Ammon's horn (tissue), 1 donor: Measurements from ENCODE around the gene WDR27.
"Not testable (repeated sequence)": the region's sequence is repeated elsewhere in the genome, so short reads cannot be mapped to it uniquely, and the experiment has no call there.

Experiments
- DNase-seq: peaks from one replicate; pipeline ENCODE4 v3.0.0-alpha.2; 2016; ENCODE audit warnings: low spot score

The WDR27 gene

GRCh38 chr6:169709293-169709692 lies 7.5 kb upstream of the WDR27 start:
- DNase-seq: no peak

- no peak for DNase-seq
Observed at GRCh38 chr6:169707772-169708171, 5.9 kb upstream of the WDR27 start.

GRCh38 chr6:169702840-169703246 lies 1.0 kb upstream of the WDR27 start:
- no peak for DNase-seq

- peak; percentile 14 for DNase-seq
Observed at GRCh38 chr6:169701311-169701953, 397 bp downstream of the WDR27 start.

- peak; percentile 17 for DNase-seq
Observed at GRCh38 chr6:169700296-169700695, 1.5 kb downstream of the WDR27 start.

- not testable (repeated sequence) for DNase-seq
Observed at GRCh38 chr6:169697115-169697514, 4.7 kb downstream of the WDR27 start.

- DNase-seq: no peak
Observed at GRCh38 chr6:169695131-169695530, 6.7 kb downstream of the WDR27 start.

GRCh38 chr6:169692516-169692915 lies 9.3 kb downstream of the WDR27 start:
- DNase-seq: no peak

- no peak for DNase-seq
Observed at GRCh38 chr6:169691260-169691659, 10.6 kb downstream of the WDR27 start.

- no peak for DNase-seq
Observed at GRCh38 chr6:169689287-169689686, 12.5 kb downstream of the WDR27 start.

GRCh38 chr6:169685860-169686259 lies 16.0 kb downstream of the WDR27 start:
- no peak for DNase-seq

- DNase-seq: no peak
Observed at GRCh38 chr6:169684056-169684455, 17.8 kb downstream of the WDR27 start.

GRCh38 chr6:169678342-169678741 lies 23.5 kb downstream of the WDR27 start:
- DNase-seq: no peak

GRCh38 chr6:169677096-169677495 lies 24.7 kb downstream of the WDR27 start:
- no peak for DNase-seq

- DNase-seq: no peak
Observed at GRCh38 chr6:169675011-169675410, 26.8 kb downstream of the WDR27 start.

- DNase-seq: no peak
Observed at GRCh38 chr6:169671563-169671962, 30.3 kb downstream of the WDR27 start.

GRCh38 chr6:169669889-169670288 lies 31.9 kb downstream of the WDR27 start:
- no peak for DNase-seq

GRCh38 chr6:169669147-169669546 lies 32.7 kb downstream of the WDR27 start:
- DNase-seq: no peak

- no peak for DNase-seq
Observed at GRCh38 chr6:169668203-169668847, 33.5 kb downstream of the WDR27 start.

GRCh38 chr6:169667716-169668115 lies 34.1 kb downstream of the WDR27 start:
- DNase-seq: no peak

- no peak for DNase-seq
Observed at GRCh38 chr6:169666441-169666840, 35.4 kb downstream of the WDR27 start.

- no peak for DNase-seq
Observed at GRCh38 chr6:169665289-169665688, 36.5 kb downstream of the WDR27 start.

- no peak for DNase-seq
Observed at GRCh38 chr6:169664227-169664626, 37.6 kb downstream of the WDR27 start.

GRCh38 chr6:169663468-169663867 lies 38.4 kb downstream of the WDR27 start:
- DNase-seq: no peak
